ENCODE data around the gene BDH1.

The BDH1 gene

DNA sequence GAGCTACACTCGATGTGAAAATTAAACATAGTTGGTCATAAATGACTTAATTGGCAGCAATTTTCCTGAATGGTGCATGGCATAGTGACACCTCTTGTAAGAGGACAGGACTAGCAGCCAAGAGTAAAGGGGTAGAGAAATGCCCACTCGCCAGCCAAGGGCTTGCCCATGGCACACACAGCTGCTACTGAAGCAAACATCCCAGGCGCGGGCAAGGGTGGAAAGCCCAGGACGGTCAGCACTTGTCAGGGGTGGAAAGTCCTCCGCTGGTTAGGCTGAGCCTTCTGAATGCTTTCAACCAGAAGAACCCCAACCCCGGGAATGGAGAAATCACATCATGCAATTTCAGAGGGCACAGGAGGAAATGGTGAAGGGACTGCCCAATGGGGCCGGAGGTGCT is 31.6 kb downstream of the BDH1 start:
- TF ChIP-seq, protein P1, sequence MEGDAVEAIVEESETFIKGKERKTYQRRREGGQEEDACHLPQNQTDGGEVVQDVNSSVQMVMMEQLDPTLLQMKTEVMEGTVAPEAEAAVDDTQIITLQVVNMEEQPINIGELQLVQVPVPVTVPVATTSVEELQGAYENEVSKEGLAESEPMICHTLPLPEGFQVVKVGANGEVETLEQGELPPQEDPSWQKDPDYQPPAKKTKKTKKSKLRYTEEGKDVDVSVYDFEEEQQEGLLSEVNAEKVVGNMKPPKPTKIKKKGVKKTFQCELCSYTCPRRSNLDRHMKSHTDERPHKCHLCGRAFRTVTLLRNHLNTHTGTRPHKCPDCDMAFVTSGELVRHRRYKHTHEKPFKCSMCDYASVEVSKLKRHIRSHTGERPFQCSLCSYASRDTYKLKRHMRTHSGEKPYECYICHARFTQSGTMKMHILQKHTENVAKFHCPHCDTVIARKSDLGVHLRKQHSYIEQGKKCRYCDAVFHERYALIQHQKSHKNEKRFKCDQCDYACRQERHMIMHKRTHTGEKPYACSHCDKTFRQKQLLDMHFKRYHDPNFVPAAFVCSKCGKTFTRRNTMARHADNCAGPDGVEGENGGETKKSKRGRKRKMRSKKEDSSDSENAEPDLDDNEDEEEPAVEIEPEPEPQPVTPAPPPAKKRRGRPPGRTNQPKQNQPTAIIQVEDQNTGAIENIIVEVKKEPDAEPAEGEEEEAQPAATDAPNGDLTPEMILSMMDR (IDR thresholded peaks at IDR 0.05; ENCODE audit: low read length, missing control alignments): no peak
- no peak for DNase-seq (ENCODE audit: low read depth)
- H3K4me3 ChIP-seq (replicated peaks; ENCODE audit: low read depth, low read length): no peak overlapping the region

DNA sequence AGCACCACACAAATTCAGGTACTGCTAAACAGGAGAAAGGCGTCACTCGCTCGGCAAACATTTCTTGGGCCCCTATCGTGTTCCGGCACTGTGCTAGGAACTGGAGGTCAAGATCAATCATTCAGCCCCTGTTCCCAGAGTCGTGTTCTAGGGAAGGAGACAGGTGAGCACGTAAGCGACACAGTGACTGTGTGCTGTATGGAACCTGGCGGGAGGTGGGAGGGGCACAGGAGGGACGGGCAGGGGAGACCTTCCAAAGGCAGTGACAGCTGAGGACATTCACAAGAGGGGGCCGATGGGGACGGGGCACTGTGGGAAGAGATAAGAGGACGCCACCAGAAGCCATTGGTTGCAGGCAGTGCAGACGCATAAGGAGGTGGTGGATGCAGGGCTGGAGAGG is 32.2 kb downstream of the BDH1 start:
- TF ChIP-seq, protein P1 (IDR thresholded peaks at IDR 0.05; ENCODE audit: low read length, missing control alignments): no peak
- no peak for DNase-seq (ENCODE audit: low read depth)
- H3K4me3 ChIP-seq (replicated peaks; ENCODE audit: low read depth, low read length): no peak overlapping the region

DNA sequence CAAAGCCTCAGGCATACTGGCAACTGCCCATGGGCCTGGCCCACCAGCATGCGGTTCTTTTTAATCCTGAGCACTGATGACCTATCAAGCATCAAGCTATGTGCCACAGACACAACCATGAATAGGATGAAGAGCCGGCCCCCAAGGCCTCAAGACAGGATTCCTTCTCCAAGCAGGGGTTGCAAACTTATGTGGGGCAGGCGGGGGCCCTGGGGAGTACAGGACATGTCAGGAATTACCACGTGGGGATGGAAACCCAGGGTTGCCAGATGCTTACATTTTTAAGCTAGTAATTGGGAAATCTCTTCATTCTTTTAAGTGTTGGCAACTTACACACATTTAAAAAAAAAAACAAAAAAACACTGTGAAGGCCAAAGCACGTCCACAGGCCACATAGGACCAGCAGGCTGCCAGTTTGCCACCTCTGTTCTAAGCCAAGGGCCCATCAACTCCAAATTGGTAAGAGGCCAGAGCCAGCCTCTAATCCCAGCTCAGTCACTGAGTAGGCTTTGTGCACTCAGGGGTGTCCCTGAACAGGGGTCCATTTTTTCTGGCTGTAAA is 32.8 kb downstream of the BDH1 start:
- TF ChIP-seq, protein P1 (IDR thresholded peaks at IDR 0.05; ENCODE audit: low read length, missing control alignments): no peak
- H3K4me3 ChIP-seq (replicated peaks; ENCODE audit: low read depth, low read length): no peak overlapping the region

DNA sequence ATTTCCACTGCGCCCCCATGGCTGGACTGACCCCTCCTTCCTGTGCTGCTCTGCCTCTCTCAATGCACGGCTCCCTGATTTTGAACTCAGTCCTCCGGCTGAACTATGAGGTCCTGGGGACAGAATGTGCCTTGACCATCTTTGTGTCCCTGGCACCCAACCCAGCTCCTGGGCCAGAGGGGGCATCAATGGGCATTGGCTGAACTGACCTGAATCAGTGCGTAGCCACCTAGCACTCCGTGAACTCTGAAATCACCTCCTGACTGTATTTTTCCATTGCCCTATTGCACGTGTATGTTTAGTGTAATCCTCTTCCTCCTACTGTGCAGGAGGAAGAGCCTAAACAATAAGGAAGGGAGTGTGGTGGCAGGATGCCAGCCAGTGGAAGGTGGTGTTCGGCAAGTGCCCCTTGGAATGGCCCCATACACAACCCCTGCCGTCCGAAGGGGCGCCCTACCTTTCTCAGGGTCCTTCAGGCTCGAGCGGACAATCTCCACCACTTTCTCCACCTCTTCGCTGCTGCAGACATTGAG is 33.5 kb downstream of the BDH1 start:
- H3K4me3 ChIP-seq (replicated peaks; ENCODE audit: low read depth, low read length): no peak overlapping the region
- TF ChIP-seq, protein P1 (IDR thresholded peaks at IDR 0.05; ENCODE audit: low read length, missing control alignments): no peak
- no peak for DNase-seq (ENCODE audit: low read depth)

More for the DNA sequence above, 32.8 kb downstream of the BDH1 start:
- DNase-seq (ENCODE audit: low read depth): peak; percentile 66

DNA sequence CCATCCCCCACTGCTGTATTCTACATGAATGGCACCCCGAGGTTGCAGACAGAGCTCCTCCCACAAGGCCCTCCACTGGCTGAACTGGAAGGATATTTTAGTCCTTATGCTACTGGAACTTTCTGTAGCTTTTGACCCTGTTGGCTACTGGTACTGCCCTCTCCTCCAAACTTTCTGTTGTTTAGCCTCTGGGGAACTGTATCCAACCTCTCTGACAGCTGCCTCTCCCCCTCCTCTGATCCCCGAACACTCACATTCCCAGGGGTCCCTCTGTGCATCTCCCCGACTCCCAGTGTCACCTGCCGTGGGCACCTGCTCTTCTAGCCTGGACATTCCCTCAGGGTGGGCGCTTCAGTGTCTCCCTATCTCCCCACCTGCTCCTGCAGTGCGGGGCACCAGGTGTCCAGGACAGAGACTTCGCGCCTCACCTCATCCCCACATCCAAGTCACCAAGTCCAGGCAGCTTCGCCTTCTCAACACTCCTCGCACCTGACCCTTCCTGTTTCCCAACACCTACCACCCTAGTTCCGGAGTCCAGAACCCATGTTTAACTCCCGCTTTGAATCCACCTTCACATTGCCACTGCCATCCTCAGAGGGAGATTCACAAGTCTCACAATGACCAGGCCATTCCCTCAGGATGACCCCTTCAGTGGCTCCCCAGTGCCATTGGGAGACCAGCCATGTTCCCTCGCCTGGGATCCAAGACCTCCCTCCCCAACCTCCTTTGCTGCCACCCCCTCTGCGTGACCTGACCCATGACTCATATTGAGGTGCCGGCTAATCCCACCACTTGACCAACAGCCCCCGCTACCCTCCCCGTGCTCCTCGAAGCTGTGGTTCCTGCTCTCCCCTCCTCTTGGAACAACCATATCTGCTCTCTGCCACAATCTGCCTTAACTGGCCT is 34.2 kb downstream of the BDH1 start:
- DNase-seq (ENCODE audit: low read depth): no peak
- H3K4me3 ChIP-seq (replicated peaks; ENCODE audit: low read depth, low read length): no peak overlapping the region
- TF ChIP-seq, protein P1 (IDR thresholded peaks at IDR 0.05; ENCODE audit: low read length, missing control alignments): no peak

DNA sequence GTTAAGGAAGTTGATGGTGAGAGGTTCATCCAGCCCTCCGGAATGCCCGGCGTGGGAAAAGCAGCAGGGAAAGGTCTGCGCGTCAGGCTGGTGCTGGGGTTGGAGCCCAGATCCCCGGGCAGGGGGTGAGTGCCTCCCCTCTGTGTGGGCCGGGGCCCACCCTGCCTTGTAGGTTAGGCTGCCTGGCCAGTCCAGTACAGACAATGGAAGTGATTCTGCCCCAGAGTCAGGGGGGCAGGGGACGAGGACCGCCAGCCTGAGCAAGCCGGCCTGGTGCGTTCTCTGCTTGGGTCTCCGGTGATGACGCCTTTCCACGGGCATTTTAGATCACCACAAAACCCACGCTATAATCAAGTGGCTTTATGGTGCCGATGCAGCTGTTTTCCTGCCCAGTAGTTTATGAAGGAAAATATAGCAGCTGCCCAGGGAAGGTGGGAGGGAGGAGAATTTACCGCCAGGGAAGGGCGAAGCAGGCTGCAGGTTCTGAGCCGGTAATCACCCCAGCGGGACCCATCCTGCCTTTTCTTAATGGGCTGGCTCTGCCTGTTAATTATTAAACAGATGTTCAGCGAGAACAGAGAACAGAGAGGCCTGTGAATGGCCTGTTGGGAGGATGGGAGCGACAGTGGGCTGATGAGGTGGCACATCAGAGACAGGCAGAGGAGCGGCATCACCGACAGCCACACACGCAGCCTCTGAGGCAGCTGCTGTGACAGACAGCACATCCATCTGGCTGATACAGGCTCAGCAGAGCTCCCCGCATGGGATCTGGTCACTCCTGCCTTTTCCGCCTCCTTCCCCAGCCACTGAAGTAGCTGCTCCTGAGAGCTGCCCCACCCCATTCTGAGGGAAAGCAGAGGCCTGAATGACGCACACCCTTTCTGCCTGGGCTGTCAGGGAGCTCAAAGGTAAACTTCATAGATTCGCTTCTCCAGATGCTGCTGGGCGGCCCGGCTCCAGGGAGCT is 35.2 kb downstream of the BDH1 start:
- no peak overlapping the region for H3K4me3 ChIP-seq (replicated peaks; ENCODE audit: low read depth, low read length)
- TF ChIP-seq, protein P1 (IDR thresholded peaks at IDR 0.05; ENCODE audit: low read length, missing control alignments): no peak
- DNase-seq (ENCODE audit: low read depth): peak; percentile 33
